ENCODE data around the gene CRIP1.

CRIP1 gene, protein sequence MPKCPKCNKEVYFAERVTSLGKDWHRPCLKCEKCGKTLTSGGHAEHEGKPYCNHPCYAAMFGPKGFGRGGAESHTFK

DNA sequence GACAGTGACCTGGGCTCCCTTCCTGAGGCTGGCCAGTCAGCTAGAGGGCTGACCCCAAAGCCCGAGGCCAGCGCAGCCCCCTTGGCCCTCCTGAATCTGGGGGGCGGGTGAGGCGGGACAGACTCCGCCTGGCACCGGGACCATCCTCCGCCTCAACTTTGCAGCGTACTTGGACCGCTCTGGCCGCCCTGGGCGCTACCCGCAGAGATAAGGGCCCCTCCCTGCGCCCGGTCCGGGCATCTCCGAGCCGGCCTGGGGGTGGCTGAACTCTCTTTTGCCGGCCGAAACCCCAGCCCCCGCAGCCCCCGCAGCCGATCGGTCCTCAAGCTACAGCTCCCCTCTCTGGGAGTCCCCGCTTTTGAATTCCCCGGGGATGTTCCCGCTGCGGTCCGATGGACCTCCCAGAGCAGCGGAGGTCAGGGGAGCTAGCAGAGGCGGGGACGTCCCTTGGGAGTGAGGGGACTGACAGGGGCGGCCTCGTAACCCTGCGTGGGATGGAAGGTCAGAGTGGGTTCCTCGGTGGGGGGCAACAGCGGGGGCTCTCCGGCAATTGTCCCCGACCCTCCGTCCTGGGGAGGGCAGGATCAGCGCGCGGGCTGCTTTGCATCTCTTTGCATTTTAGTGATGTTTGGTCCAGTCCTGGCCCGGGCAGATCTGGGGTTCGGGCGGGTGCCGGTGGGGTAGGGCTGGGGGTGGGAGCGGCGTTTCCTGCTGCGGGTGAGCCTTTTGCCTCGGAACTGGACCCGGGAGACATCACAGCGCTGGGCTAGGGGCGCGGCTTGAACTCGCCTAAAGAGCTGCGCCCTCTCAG is at the start of gene CRIP1:
CRIP1 (plus strand) TSS at position 724 of the 811 bp plus-strand sequence. CDS start 374 bp downstream, outside the sequence.
- DNase-seq (ENCODE audit: low spot score), result no peak

DNA sequence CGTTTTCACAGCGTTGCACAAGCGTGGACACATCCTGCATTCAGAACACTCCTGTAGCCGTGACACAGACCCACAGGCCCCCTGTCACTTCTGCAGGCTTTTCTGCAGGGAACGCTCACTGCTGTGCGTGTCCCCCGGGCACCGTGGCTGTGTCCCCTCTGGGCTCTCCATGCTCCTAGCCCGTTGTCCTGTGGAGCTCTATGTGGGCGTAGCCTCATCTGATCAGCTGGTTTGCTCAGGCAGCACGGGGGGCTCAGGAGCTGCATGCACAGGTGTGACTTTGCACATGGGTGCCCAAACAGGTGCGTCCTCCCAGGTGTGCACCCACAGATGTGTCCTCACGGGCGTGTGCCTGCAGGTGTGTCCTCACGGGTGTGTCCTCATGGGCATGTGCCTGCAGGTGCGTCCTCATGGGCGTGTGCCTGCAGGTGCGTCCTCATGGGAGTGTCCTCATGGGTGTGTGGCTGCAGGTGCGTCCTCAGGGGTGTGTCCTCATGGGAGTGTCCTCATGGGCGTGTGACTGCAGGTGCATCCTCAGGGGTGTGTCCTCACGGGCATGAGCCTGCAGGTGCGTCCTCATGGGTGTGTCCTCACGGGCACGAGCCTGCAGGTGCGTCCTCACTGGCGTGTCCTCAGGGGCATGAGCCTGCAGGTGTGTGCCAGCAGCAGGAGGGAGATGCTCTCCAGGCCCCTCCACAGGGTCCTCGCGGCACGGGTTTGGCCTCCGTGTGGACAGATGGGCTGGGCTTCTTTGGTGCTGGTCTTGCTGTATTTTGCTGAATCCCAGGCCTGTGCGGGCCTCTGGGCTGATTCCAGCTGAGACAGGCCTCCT is 49.6 kb upstream of the CRIP1 start:
- no peak for DNase-seq (ENCODE audit: low spot score)

DNA sequence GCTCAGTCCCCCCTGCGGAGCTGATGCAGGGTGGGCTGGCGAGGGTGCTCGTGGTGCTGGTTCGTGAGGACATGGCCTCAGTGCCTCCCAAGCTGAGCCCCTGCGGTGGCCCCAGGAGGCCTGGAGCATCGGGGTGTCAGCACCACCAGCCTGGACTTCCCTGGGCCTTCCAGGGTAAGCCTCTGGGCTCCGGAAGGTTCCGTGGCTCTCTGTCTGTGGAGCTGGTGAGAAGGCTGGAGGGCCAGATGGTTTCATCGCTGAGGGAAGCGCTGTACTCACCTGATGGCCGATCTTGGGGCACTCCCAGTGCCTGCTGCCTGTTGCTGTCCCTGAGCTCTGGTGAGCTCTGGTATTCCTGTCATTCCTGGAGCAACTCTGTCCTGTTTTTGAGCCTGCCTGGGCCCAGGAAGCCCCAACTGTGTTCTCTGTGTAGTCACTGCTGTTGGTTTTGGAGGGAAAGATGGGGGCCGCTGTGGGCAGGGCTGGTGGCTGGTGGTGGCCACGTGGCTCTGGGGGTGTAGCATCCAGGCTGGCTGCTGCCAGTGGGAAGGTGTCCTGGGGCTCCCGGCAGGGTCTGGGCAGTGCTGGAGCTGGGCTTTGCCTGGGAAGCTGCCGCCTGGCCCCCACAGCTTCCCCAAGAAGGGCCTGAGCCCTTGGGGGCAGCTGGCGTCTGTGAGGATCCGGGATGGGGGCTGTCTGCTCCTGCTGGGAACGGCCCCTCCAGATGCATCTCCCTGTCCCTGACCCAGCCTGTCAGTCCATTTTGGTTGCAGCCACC is 48.8 kb upstream of the CRIP1 start:
- no peak for DNase-seq (ENCODE audit: low spot score)

DNA sequence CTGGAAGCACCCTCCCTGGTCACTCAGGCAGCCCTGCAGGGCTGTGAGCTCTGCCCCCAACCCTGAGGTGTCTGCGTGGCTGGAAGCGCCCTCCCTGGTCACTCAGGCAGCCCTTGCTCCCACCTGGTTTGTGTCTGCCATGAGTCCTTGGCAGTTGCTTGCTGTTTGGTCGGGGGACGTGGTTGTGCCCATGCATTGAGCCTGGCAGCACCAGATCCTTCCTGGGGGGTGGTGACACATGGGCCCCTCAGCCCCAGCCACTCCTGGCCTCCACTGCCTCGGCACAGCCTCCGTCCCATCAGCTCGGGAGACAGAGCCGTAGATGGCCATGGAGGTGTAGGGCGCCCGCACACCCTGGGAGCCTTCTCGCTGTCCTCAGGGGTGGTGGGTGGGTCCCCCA is 47.5 kb upstream of the CRIP1 start:
- no peak for DNase-seq (ENCODE audit: low spot score)

DNA sequence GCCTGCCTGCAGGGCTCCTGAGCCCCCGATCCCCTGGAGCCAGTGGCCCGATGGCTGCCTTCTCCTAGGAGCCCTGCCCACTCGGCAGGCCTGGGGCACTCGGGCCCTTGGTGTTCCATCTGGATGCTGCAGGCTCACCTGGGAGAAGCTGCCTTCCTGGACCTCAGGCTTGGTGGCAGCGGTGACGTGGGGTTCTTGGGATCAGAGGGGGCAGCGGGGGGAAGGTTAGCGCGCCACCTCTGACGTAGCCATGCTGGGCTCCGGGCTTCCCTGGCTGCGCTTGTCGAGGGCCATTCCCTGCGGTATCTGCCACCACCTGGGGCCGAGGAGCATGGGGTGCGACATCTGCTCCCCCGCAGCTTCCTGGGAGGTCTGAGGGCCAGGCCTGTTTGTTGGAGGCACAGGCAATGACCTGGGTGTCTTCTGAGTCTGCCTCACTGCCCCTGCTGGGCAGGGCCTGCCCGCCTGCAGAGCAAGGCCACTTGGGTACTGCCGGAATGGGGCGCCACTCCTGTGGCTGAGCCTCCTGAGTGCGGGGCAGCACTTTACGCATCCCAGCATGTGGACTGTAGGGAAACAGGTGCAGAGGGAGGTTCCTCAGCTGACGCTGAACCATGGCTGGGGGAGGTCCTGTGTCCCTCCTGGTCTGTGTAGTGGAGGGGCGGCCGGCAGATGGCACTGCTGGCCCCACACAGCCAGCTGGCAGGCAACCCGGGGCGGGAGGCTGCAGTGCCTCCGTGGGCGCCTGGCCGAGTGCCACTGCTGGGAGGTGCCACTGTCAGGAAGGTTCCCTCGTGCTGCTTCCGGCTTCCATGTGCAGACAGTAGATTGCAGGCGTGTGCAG is 46.8 kb upstream of the CRIP1 start:
- DNase-seq (ENCODE audit: low spot score), result no peak

DNA sequence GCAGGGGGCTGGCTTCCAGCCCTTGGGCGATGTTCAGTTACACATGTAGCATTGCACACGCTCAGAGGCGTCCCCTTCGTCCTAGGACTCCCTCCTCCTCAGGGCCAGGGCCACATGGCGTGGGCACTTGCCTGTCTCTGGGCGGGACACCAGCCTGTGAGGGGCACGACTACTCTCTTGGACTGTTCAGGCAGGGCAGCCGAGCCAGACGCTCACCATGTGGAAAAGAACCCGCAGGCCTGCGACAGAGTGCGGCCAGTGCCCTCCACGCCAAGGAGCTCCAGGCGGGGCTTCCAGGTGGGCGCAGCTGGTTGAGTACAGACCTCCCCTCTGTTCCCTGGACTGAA is 46.2 kb upstream of the CRIP1 start:
- DNase-seq (ENCODE audit: low spot score), result no peak

DNA sequence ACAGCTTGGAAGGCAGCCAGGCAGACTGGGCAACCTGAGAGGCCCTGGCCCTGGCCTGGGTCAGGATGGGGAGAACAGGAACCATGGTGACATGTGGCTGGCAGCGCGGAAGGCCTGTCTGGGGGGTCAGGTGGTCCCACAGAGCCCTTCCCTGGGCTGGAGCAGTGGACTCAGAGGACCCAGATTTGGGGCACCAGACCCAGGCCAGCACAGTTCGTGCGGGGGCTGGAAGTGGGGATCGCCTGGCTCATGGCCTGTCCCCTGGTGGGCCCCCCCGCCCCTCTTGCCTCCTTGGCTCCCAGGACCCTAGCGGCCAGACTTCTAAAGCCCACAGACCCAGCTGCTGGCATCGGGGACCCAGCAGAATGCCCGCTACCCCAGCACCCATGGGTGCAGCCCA is 45.7 kb upstream of the CRIP1 start:
- no peak for DNase-seq (ENCODE audit: low spot score)

DNA sequence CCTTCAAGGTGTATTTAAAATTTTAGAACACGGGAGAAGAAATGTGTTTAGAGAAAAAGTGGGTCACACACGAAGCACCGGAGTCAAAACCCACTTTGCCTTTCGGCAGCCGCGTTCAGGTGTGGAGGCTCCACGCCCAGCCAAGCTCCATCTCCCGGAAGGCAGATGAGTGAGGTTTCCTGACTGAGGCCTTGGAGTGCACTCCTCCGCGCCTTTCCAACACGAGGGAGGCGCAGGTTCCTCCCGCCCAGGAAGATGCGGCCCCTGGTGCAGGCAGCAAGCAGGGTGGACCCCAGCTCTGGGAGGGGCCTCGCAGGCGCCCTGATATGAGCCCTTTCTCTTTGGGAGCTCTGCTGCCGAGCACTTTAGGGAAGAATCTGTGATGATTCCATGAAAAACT is 44.6 kb upstream of the CRIP1 start:
- no peak for DNase-seq (ENCODE audit: low spot score)

DNA sequence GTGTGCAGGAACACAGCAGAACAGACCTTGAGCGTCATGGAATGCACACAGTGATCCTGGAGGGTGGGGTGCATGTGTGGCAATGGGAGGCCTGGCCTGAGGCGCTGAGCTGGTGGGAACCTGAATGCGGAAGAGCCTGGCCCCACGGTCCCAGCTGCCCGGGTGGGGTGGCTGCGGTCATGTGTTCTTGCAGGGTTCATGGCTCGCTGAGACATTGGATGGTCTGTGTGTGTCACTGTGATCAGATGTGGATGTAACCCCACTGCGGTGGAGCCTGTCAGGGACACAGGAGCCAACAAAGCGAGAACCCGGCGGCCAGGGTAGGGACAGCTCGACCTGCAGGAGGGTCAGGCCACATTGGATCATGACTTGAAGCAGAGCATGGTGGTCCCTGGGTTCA is 43.9 kb upstream of the CRIP1 start:
- DNase-seq (ENCODE audit: low spot score), result no peak

DNA sequence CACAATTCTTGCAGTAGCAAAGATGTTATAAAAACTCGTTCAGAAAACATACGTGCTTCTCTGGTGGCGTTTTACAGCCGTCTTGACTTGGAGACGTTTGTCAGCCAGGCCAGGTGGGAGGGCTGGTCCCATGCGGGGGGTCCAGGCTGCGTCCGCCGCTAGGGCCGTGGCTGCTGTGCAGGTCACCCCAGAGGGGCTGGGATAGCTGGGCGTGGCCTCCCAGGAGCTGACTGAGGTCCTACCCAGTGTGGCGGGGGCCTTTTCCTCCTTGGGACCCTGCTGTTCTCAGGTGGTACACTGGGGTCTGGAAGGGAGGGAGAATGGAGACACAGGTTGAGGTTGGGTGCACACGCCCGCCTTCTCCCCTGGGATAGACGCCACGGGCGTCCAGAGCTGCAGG is 41.8 kb upstream of the CRIP1 start:
- no peak for DNase-seq (ENCODE audit: low spot score)

DNA sequence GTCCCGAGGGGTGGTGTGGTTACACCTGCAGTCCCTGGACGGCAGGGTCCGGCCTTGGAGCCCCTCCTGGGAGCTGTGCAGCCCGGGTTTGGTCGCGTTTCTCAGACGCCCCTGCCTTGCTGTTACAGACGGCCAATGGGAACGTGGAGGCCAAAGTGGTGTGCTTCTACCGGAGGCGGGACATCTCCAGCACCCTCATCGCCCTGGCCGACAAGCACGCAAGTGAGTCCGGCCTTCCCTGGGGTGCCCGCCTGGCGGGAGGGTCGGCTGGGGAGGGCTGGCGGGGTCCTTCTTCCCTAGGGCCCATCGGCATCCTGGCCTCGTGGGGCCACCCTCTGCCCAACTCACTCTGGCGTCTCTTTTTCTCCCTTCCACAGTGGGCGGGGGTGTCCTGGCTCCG is 41.4 kb upstream of the CRIP1 start:
- DNase-seq (ENCODE audit: low spot score), result no peak

DNA sequence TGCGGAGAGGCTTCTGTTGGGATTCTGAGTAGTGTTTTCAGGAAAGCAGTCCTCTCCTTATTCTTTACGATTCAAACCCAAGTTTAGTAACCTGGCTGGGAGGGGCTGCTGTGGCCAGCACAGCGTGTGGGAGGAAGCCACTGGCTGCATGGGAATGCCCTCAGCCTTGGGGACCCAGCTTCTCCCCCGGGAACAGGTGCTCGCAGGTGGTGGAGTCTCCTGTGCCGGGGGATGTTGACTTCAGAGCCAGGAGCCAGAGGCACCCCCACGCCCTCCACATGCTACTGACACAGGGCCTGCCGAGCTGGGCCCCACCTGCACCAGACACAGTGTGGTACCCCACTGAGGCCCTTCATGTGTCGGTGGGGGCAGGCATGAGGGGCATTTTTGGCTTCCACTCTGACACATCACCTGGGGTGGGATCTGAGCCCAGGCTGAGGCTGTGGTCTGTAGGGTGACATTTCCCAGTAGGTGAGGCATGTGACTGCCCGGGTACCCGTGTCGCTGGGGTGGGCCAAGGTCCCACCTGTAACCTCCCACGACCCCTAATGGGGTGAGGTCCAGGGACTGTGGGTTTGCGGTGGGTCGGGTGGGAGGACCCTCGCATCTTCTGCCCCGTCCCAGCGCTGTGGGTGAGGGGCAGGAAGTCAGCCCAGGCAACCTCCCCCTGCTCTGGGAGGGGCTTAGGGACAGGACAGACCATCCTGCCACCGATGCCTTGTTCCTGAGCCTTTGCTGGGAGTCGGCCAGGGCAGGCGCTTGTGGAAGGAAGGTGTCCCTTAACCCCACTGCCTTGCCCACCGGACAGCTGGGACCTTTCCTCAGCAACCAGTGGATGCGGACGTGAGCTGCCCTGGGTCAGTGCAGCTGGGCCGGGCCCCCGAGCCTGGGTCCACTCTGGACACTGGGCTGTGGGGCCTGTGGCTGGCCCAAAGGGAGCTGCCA is 40.5 kb upstream of the CRIP1 start:
- no peak for DNase-seq (ENCODE audit: low spot score)

DNA sequence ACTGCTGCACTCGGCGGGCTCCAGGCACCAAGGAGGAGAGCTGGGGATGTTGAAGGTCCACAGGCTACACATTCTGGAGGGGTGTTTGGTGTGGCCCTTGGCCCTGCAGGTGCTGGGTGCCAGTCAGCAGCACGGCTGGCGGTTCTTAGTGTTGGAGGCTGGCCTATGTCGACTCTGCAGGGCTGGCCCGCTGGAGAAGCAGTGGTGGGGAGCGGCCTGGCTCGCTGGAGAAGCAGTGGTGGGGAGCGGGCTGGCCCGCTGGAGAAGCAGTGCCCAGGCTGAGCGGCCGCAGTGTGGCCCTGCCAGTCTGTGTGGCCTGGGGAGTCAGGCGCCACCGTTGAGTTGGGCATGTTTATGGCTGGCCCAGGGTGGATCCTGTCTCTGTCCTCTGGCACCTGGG is 39.7 kb upstream of the CRIP1 start:
- DNase-seq (ENCODE audit: low spot score), result no peak

DNA sequence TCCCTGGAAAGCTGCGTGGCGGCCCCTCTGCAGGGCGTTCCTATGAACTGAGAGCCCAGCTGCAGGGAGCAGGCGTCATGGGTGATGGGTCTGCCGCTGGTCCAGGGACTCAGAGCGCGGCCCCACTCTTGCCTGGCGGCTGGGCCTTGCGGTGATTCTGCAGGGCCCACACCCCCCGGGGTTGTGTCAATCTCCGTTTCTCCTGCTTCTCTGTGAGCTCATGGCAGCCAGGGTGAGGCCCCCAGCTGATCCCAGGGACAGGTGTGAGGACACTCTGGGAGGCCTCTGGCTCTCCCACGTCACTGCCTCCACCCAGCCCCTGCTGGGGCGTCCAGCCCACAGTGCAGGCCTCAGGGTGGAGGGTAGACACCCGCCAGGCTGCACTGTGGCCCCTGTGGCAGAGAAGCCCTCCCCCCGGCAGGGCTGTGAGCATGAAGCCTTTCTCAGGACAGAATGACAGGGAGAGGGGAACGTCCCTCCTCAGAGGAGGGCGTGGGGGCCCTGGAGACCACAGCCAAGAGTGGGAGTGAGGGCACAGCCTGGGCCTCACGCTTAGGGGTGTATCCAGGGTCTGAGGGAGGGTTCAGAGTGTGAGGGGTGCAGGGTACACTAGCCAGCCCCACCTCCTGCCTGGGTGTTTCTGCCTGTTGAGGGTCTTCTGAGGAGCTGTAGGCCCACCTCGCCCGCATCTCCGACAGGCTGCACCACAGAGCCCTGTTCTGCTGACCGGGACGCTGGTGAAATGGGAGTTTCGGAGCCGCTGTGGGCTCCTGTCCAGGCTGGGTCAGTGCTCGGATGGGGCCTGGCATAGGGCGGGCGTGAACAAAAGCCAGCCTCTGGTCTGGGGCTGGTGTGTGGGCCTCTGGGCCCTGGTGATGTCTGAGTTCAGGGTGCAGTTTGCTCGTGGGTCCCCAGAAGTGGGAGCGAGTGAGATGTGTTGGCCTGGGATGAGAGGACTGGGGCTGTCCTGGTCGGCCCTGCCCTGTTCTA is 38.7 kb upstream of the CRIP1 start:
- no peak for DNase-seq (ENCODE audit: low spot score)

DNA sequence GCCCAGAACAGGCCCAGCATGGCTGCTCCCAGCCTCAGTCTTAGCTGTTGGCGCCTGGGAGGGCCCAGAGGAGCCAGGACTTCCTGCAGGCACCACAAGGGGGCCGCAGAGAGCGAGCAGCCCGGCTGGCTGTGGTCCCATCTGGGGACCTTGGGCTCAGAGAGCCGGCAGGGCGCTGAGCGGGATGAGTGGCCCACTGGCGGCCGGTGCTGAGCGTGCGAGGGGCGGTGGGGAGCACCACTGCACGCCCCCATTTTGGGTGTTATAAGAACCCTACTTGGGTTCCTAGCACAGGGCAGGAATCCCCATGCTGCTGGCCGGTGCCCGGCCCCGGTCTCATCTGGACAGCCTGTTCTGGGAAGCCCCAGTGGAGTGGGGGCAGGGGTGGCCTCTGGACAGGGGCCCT is 38.0 kb upstream of the CRIP1 start:
- peak; percentile 16 for DNase-seq (ENCODE audit: low spot score)

DNA sequence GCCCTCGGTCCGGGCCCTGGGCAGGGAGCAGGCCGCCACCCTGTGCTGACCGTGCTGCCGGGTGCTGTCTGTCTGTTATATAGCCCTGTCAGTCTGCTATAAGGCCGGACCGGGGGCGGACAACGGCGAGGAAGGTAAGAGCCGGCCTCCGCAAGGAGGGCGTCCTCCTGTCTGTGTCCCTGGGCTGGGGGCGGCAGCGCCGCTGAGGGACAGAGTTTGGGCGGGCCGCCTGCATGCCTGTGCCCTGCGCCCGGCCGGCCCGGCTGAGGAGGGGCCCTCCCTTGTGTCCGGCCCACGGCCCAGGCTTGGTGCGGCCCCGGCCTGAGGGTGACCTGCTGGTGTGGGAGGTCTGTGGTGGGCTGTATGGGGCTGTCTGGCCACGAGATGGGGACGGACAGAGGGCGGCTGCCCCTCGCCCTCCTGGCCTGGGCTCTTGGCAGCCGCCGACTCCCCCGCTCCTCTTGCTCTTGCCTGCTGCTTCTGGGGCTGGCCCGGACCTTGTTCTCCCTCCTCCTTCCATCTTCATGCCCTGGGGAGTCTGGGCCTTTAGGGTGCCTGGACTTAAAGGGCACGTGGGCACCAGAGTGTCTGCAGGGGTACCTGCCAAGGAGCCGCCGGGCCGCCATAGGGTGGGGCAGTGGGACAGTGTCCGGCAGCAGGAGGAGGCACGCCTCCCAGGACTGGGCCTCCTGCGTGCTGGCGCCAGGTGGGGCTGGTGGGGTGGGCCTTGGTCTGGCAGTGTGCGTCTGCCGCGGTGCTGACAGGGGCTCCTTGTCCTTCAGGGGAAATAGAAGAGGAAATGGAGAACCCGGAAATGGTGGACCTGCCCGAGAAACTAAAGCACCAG is 37.2 kb upstream of the CRIP1 start:
- no peak for DNase-seq (ENCODE audit: low spot score)

DNA sequence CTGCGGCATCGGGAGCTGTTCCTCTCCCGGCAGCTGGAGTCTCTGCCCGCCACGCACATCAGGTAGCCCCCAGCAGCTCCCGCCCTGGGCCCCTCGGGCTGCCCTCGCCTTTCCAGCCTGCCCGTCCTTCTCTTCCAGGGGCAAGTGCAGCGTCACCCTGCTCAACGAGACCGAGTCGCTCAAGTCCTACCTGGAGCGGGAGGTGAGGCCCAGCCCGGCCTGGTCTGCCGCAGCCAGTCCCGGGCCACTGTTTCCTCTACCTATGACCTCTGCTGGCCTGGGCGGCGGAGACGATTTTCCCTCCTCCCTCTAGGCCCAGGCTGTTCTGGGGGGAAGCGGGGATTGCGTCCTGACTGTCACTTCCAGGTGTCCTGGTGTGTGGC is 36.6 kb upstream of the CRIP1 start:
- no peak for DNase-seq (ENCODE audit: low spot score)
